Transverse colon (tissue), 4 donors: ENCODE results near the gene ETV4.

Experiments
- CTCF ChIP-seq, 5 experiments: fragments of 200-600 bp in 3 of 5; fragments of 450-650 bp in 2 of 5; sonication (generic) in 3 of 5; IDR thresholded peaks; 1 replicate in 2 of 5; 2 replicates in 3 of 5; pipeline ENCODE4 v1.5.1; 2016 to 2017; ENCODE audit warnings: antibody characterized with exemption in 5 of 5, inconsistent platforms in 3 of 5, mild to moderate bottlenecking in 2 of 5, moderate library complexity in 1 of 5
- POLR2A ChIP-seq: fragments of 450-650 bp; IDR thresholded peaks from one replicate; pipeline ENCODE4 v1.6.1; 2016; ENCODE audit warnings: antibody characterized with exemption, mild to moderate bottlenecking, moderate library complexity
- POLR2AphosphoS5 ChIP-seq, 3 donors: sonication (generic); formaldehyde crosslinking; IDR thresholded peaks; one replicate each; pipeline ENCODE4 v1.6.1; 2016; ENCODE audit warnings: antibody characterized with exemption in 3 of 3

GRCh38 chr17:43578699-43579565 lies 32.8 kb upstream of the ETV4 start:
- no peak for TF ChIP-seq CTCF (IDR thresholded peaks at IDR 0.05)
- TF ChIP-seq POLR2A, result no peak
- no peak for TF ChIP-seq POLR2AphosphoS5 (IDR thresholded peaks at IDR 0.05)
